ENCODE measurements around the gene GIMAP5. TPM values are rescaled to one million over a fixed set of nuclear protein-coding genes. Genes with fewer than 3 reads are reported as not detected.

GIMAP5 gene
- polyA plus RNA-seq, 1 donor, result 9.0 TPM

- no peaks in the 10 kb centered on the region for H3K9me3 ChIP-seq (ENCODE audit: control insufficient read depth, low read depth, low read length)
- H3K4me3 ChIP-seq (ENCODE audit: low read length), result no peak overlapping the region
- 100% methylated on average over 1 of the region's 5 CpGs for WGBS (ENCODE audit: insufficient coverage, low lambda C conversion rate)
- H3K27me3 ChIP-seq (ENCODE audit: control insufficient read depth, insufficient read depth, low read length), result peaks cover 5% of the 10 kb centered on the region
- no peak for DNase-seq
- H3K4me1 ChIP-seq (ENCODE audit: control insufficient read depth, insufficient read depth, low read length), result no peaks in the 10 kb centered on the region
- H3K36me3 ChIP-seq (ENCODE audit: control insufficient read depth, insufficient read depth, low read length), result no peaks in the 10 kb centered on the region
- H3K27ac ChIP-seq (ENCODE audit: low read length), result no peak overlapping the region
Measured at GRCh38 chr7:150745086-150745485, 7.9 kb downstream of the GIMAP5 start.

GRCh38 chr7:150745876-150746275, 8.7 kb downstream of the GIMAP5 start:
- Histone ChIP-seq H3K4me3 (ENCODE audit: low read length) (no peak overlapping the region), H3K36me3 (ENCODE audit: control insufficient read depth, insufficient read depth, low read length) (no peaks in the 10 kb centered on the region), H3K27me3 (ENCODE audit: control insufficient read depth, insufficient read depth, low read length) (peaks cover 5% of the 10 kb centered on the region), H3K27ac (ENCODE audit: low read length) (no peak overlapping the region), H3K9me3 (ENCODE audit: control insufficient read depth, low read depth, low read length) (no peaks in the 10 kb centered on the region), H3K4me1 (ENCODE audit: control insufficient read depth, insufficient read depth, low read length) (no peaks in the 10 kb centered on the region)
- no peak for DNase-seq
- WGBS (ENCODE audit: insufficient coverage, low lambda C conversion rate), result 71% methylated on average over 2 of the region's 3 CpGs

- no peak for DNase-seq
- H3K27me3 ChIP-seq (ENCODE audit: control insufficient read depth, insufficient read depth, low read length), result peaks cover 3% of the 10 kb centered on the region
- WGBS (ENCODE audit: insufficient coverage, low lambda C conversion rate), result no CpG with 5 or more reads among the region's 6 CpGs
- no peaks in the 10 kb centered on the region for H3K36me3 ChIP-seq (ENCODE audit: control insufficient read depth, insufficient read depth, low read length)
- no peaks in the 10 kb centered on the region for H3K9me3 ChIP-seq (ENCODE audit: control insufficient read depth, low read depth, low read length)
- no peak overlapping the region for H3K27ac ChIP-seq (ENCODE audit: low read length)
- no peaks in the 10 kb centered on the region for H3K4me1 ChIP-seq (ENCODE audit: control insufficient read depth, insufficient read depth, low read length)
- H3K4me3 ChIP-seq (ENCODE audit: low read length), result no peak overlapping the region
Measured at GRCh38 chr7:150746921-150747320, 9.7 kb downstream of the GIMAP5 start.

GRCh38 chr7:150748376-150748775, 11.2 kb downstream of the GIMAP5 start:
- H3K36me3 ChIP-seq (ENCODE audit: control insufficient read depth, insufficient read depth, low read length), result no peaks in the 10 kb centered on the region
- peaks cover 8% of the 10 kb centered on the region for H3K27me3 ChIP-seq (ENCODE audit: control insufficient read depth, insufficient read depth, low read length)
- H3K4me3 ChIP-seq (ENCODE audit: low read length), result no peak overlapping the region
- WGBS (ENCODE audit: insufficient coverage, low lambda C conversion rate), result no CpG with 5 or more reads among the region's 4 CpGs
- H3K4me1 ChIP-seq (ENCODE audit: control insufficient read depth, insufficient read depth, low read length), result no peaks in the 10 kb centered on the region
- no peaks in the 10 kb centered on the region for H3K9me3 ChIP-seq (ENCODE audit: control insufficient read depth, low read depth, low read length)
- no peak for DNase-seq
- no peak overlapping the region for H3K27ac ChIP-seq (ENCODE audit: low read length)

- Histone ChIP-seq H3K27ac (ENCODE audit: low read length) (no peak overlapping the region), H3K36me3 (ENCODE audit: control insufficient read depth, insufficient read depth, low read length) (no peaks in the 10 kb centered on the region), H3K27me3 (ENCODE audit: control insufficient read depth, insufficient read depth, low read length) (peaks cover 8% of the 10 kb centered on the region), H3K9me3 (ENCODE audit: control insufficient read depth, low read depth, low read length) (no peaks in the 10 kb centered on the region), H3K4me3 (ENCODE audit: low read length) (no peak overlapping the region), H3K4me1 (ENCODE audit: control insufficient read depth, insufficient read depth, low read length) (no peaks in the 10 kb centered on the region)
- no peak for DNase-seq
- WGBS (ENCODE audit: insufficient coverage, low lambda C conversion rate), result no CpG with 5 or more reads among the region's 2 CpGs
Measured at GRCh38 chr7:150751702-150752101, 14.5 kb downstream of the GIMAP5 start.

GRCh38 chr7:150753239-150753638, 16.0 kb downstream of the GIMAP5 start:
- Histone ChIP-seq H3K4me1 (ENCODE audit: control insufficient read depth, insufficient read depth, low read length) (no peaks in the 10 kb centered on the region), H3K27me3 (ENCODE audit: control insufficient read depth, insufficient read depth, low read length) (peaks cover 8% of the 10 kb centered on the region), H3K27ac (ENCODE audit: low read length) (no peak overlapping the region), H3K4me3 (ENCODE audit: low read length) (no peak overlapping the region), H3K9me3 (ENCODE audit: control insufficient read depth, low read depth, low read length) (no peaks in the 10 kb centered on the region), H3K36me3 (ENCODE audit: control insufficient read depth, insufficient read depth, low read length) (no peaks in the 10 kb centered on the region)
- no peak for DNase-seq
- WGBS (ENCODE audit: insufficient coverage, low lambda C conversion rate), result no CpG with 5 or more reads among the region's 6 CpGs

- H3K27ac ChIP-seq (ENCODE audit: low read length), result no peak overlapping the region
- H3K9me3 ChIP-seq (ENCODE audit: control insufficient read depth, low read depth, low read length), result no peaks in the 10 kb centered on the region
- WGBS (ENCODE audit: insufficient coverage, low lambda C conversion rate), result no CpG with 5 or more reads among the region's 3 CpGs
- DNase-seq, result no peak
- no peak overlapping the region for H3K4me3 ChIP-seq (ENCODE audit: low read length)
- H3K4me1 ChIP-seq (ENCODE audit: control insufficient read depth, insufficient read depth, low read length), result no peaks in the 10 kb centered on the region
- no peaks in the 10 kb centered on the region for H3K36me3 ChIP-seq (ENCODE audit: control insufficient read depth, insufficient read depth, low read length)
- peaks cover 5% of the 10 kb centered on the region for H3K27me3 ChIP-seq (ENCODE audit: control insufficient read depth, insufficient read depth, low read length)
Measured at GRCh38 chr7:150753826-150754603, 16.8 kb downstream of the GIMAP5 start.

GRCh38 chr7:150754951-150755350, 17.7 kb downstream of the GIMAP5 start:
- no peak for DNase-seq
- H3K9me3 ChIP-seq (ENCODE audit: control insufficient read depth, low read depth, low read length), result no peaks in the 10 kb centered on the region
- peaks cover 5% of the 10 kb centered on the region for H3K27me3 ChIP-seq (ENCODE audit: control insufficient read depth, insufficient read depth, low read length)
- H3K4me3 ChIP-seq (ENCODE audit: low read length), result no peak overlapping the region
- H3K4me1 ChIP-seq (ENCODE audit: control insufficient read depth, insufficient read depth, low read length), result no peaks in the 10 kb centered on the region
- no peak overlapping the region for H3K27ac ChIP-seq (ENCODE audit: low read length)
- H3K36me3 ChIP-seq (ENCODE audit: control insufficient read depth, insufficient read depth, low read length), result no peaks in the 10 kb centered on the region

- Histone ChIP-seq H3K27me3 (ENCODE audit: control insufficient read depth, insufficient read depth, low read length) (peaks cover 5% of the 10 kb centered on the region), H3K36me3 (ENCODE audit: control insufficient read depth, insufficient read depth, low read length) (no peaks in the 10 kb centered on the region), H3K4me3 (ENCODE audit: low read length) (no peak overlapping the region), H3K27ac (ENCODE audit: low read length) (no peak overlapping the region), H3K9me3 (ENCODE audit: control insufficient read depth, low read depth, low read length) (no peaks in the 10 kb centered on the region), H3K4me1 (ENCODE audit: control insufficient read depth, insufficient read depth, low read length) (no peaks in the 10 kb centered on the region)
- WGBS (ENCODE audit: insufficient coverage, low lambda C conversion rate), result no CpG with 5 or more reads among the region's 4 CpGs
- DNase-seq, result no peak
Measured at GRCh38 chr7:150755473-150756099, 18.4 kb downstream of the GIMAP5 start.

GRCh38 chr7:150756166-150756565, 18.9 kb downstream of the GIMAP5 start:
- no peak overlapping the region for H3K4me3 ChIP-seq (ENCODE audit: low read length)
- H3K27ac ChIP-seq (ENCODE audit: low read length), result no peak overlapping the region
- no peaks in the 10 kb centered on the region for H3K36me3 ChIP-seq (ENCODE audit: control insufficient read depth, insufficient read depth, low read length)
- no CpG with 5 or more reads among the region's 3 CpGs for WGBS (ENCODE audit: insufficient coverage, low lambda C conversion rate)
- no peaks in the 10 kb centered on the region for H3K4me1 ChIP-seq (ENCODE audit: control insufficient read depth, insufficient read depth, low read length)
- no peaks in the 10 kb centered on the region for H3K9me3 ChIP-seq (ENCODE audit: control insufficient read depth, low read depth, low read length)
- peaks cover 5% of the 10 kb centered on the region for H3K27me3 ChIP-seq (ENCODE audit: control insufficient read depth, insufficient read depth, low read length)
- no peak for DNase-seq

GRCh38 chr7:150756858-150757257, 19.6 kb downstream of the GIMAP5 start:
- no peak for DNase-seq
- H3K4me1 ChIP-seq (ENCODE audit: control insufficient read depth, insufficient read depth, low read length), result no peaks in the 10 kb centered on the region
- peaks cover 5% of the 10 kb centered on the region for H3K27me3 ChIP-seq (ENCODE audit: control insufficient read depth, insufficient read depth, low read length)
- H3K9me3 ChIP-seq (ENCODE audit: control insufficient read depth, low read depth, low read length), result no peaks in the 10 kb centered on the region
- H3K36me3 ChIP-seq (ENCODE audit: control insufficient read depth, insufficient read depth, low read length), result no peaks in the 10 kb centered on the region
- no peak overlapping the region for H3K4me3 ChIP-seq (ENCODE audit: low read length)
- H3K27ac ChIP-seq (ENCODE audit: low read length), result no peak overlapping the region
- 63% methylated on average over 1 of the region's 1 CpG for WGBS (ENCODE audit: insufficient coverage, low lambda C conversion rate)

All from large intestine (tissue), 3 donors.